Measurements from ENCODE around the gene GCSAML.

Gene GCSAML

GRCh38 chr1:247578946-247579460 is 30.1 kb downstream of the GCSAML start:
- no peak for TF ChIP-seq POLR2AphosphoS5 (IDR thresholded peaks at IDR 0.05; ENCODE audit: low read depth, low read length)
- no peak for TF ChIP-seq REST (IDR thresholded peaks at IDR 0.05; ENCODE audit: insufficient read depth in 1 of 2, low read depth in 2 of 2, low read length in 2 of 2)
- no peak for TF ChIP-seq TAF1 (IDR thresholded peaks at IDR 0.05; ENCODE audit: borderline replicate concordance, insufficient read depth, low read length)
- TF ChIP-seq SIN3A (IDR thresholded peaks at IDR 0.05; ENCODE audit: borderline replicate concordance, insufficient read depth, low read length) = no peak
- no peak for TF ChIP-seq FOXP2 (optimal IDR thresholded peaks at IDR 0.05; ENCODE audit: borderline replicate concordance, extremely low read depth, extremely low read length, insufficient read depth)

- TF ChIP-seq POLR2AphosphoS5 (IDR thresholded peaks at IDR 0.05; ENCODE audit: low read depth, low read length) = no peak
- no peak for TF ChIP-seq TAF1 (IDR thresholded peaks at IDR 0.05; ENCODE audit: borderline replicate concordance, insufficient read depth, low read length)
- TF ChIP-seq FOXP2 (optimal IDR thresholded peaks at IDR 0.05; ENCODE audit: borderline replicate concordance, extremely low read depth, extremely low read length, insufficient read depth) = no peak
- TF ChIP-seq SIN3A (IDR thresholded peaks at IDR 0.05; ENCODE audit: borderline replicate concordance, insufficient read depth, low read length) = no peak
- TF ChIP-seq REST (IDR thresholded peaks at IDR 0.05; ENCODE audit: insufficient read depth in 1 of 2, low read depth in 2 of 2, low read length in 2 of 2) = no peak
Observed at GRCh38 chr1:247588060-247588459, 39.1 kb downstream of the GCSAML start, which contains the start of gene OR2G2. TSS of gene OR2G2 (plus strand) at chr1:247588360. CDS start at chr1:247588360, 0 bp downstream.

GRCh38 chr1:247605286-247605685 is 56.4 kb downstream of the GCSAML start, which contains the start of gene OR2G3:
TSS of gene OR2G3 (plus strand) at chr1:247605586. CDS start at chr1:247605586, 0 bp downstream.
- no peak for TF ChIP-seq SIN3A (IDR thresholded peaks at IDR 0.05; ENCODE audit: borderline replicate concordance, insufficient read depth, low read length)
- TF ChIP-seq REST (IDR thresholded peaks at IDR 0.05; ENCODE audit: insufficient read depth in 1 of 2, low read depth in 2 of 2, low read length in 2 of 2) = no peak
- no peak for TF ChIP-seq FOXP2 (optimal IDR thresholded peaks at IDR 0.05; ENCODE audit: borderline replicate concordance, extremely low read depth, extremely low read length, insufficient read depth)
- no peak for TF ChIP-seq TAF1 (IDR thresholded peaks at IDR 0.05; ENCODE audit: borderline replicate concordance, insufficient read depth, low read length)
- TF ChIP-seq POLR2AphosphoS5 (IDR thresholded peaks at IDR 0.05; ENCODE audit: low read depth, low read length) = no peak

GRCh38 chr1:247613405-247613804 is 64.5 kb downstream of the GCSAML start:
- TF ChIP-seq SIN3A (IDR thresholded peaks at IDR 0.05; ENCODE audit: borderline replicate concordance, insufficient read depth, low read length) = no peak
- TF ChIP-seq POLR2AphosphoS5 (IDR thresholded peaks at IDR 0.05; ENCODE audit: low read depth, low read length) = no peak
- no peak for TF ChIP-seq TAF1 (IDR thresholded peaks at IDR 0.05; ENCODE audit: borderline replicate concordance, insufficient read depth, low read length)
- TF ChIP-seq FOXP2 (optimal IDR thresholded peaks at IDR 0.05; ENCODE audit: borderline replicate concordance, extremely low read depth, extremely low read length, insufficient read depth) = no peak
- TF ChIP-seq REST (IDR thresholded peaks at IDR 0.05; ENCODE audit: insufficient read depth in 1 of 2, low read depth in 2 of 2, low read length in 2 of 2) = no peak
